Hepatocyte (in vitro differentiated cells): ENCODE results near the gene PACSIN2. TPM values are rescaled to one million over a fixed set of nuclear protein-coding genes. Genes with fewer than 3 reads are reported as not detected.

ENCODE experiments used
- DNase-seq: peaks from one replicate; pipeline ENCODE4 v3.0.0-alpha.2; 2016; ENCODE audit warnings: low spot score
- H2AFZ ChIP-seq: fragments of 200-600 bp; sonication (generic); 2 replicates; pipeline ENCODE4 v1.6.0; 2016; ENCODE audit warnings: antibody characterized with exemption, mild to moderate bottlenecking
- H3K27ac ChIP-seq: fragments of 200-600 bp; sonication (generic); 2 replicates; pipeline ENCODE4 v1.5.1; 2016; ENCODE audit warnings: mild to moderate bottlenecking
- H3K27me3 ChIP-seq: fragments of 200-600 bp; sonication (generic); 2 replicates; pipeline ENCODE4 v1.6.1; 2016
- H3K36me3 ChIP-seq: fragments of 200-600 bp; sonication (generic); replicated peaks from 2 replicates; pipeline ENCODE4 v1.5.1; 2016; ENCODE audit warnings: low read depth; ENCODE audit not compliant: insufficient read depth
- H3K4me1 ChIP-seq: fragments of 200-600 bp; sonication (generic); 2 replicates; pipeline ENCODE4 v1.5.1; 2016; ENCODE audit warnings: mild to moderate bottlenecking, moderate library complexity; ENCODE audit not compliant: insufficient read depth
- H3K4me2 ChIP-seq: fragments of 200-600 bp; sonication (generic); 2 replicates; pipeline ENCODE4 v1.6.0; 2016
- H3K4me3 ChIP-seq: fragments of 200-600 bp; sonication (generic); 2 replicates; pipeline ENCODE4 v1.5.1; 2016; ENCODE audit warnings: mild to moderate bottlenecking
- H3K79me2 ChIP-seq: fragments of 200-600 bp; sonication (generic); 2 replicates; pipeline ENCODE4 v1.6.0; 2017; ENCODE audit warnings: mild to moderate bottlenecking
- H3K9me2 ChIP-seq: fragments of 200-600 bp; sonication (generic); replicated peaks from 2 replicates; pipeline ENCODE4 v1.6.0; 2017; ENCODE audit warnings: mild to moderate bottlenecking; ENCODE audit not compliant: insufficient read depth
- H3K9me3 ChIP-seq: fragments of 200-600 bp; sonication (generic); 2 replicates; pipeline ENCODE4 v1.5.1; 2016; ENCODE audit warnings: low read depth, mild to moderate bottlenecking
- H4K20me1 ChIP-seq: fragments of 200-600 bp; sonication (generic); 2 replicates; pipeline ENCODE4 v1.6.0; 2016; ENCODE audit warnings: mild to moderate bottlenecking; ENCODE audit not compliant: insufficient read depth, poor library complexity, severe bottlenecking
- CTCF ChIP-seq: fragments of 200-600 bp; sonication (generic); IDR thresholded peaks from 2 replicates; pipeline ENCODE4 v1.5.1; 2016; ENCODE audit warnings: antibody characterized with exemption, mild to moderate bottlenecking; ENCODE audit not compliant: poor library complexity
- EZH2 ChIP-seq: fragments of 200-600 bp; sonication (generic); IDR thresholded peaks from 2 replicates; pipeline ENCODE4 v1.6.1; 2016; ENCODE audit warnings: antibody characterized with exemption, mild to moderate bottlenecking, borderline replicate concordance
- EZH2phosphoT487 ChIP-seq: fragments of 200-600 bp; sonication (generic); IDR thresholded peaks from one replicate; pipeline ENCODE4 v1.6.1; 2018; ENCODE audit warnings: antibody characterized with exemption, mild to moderate bottlenecking, low read depth, moderate library complexity; ENCODE audit not compliant: unreplicated experiment, severe bottlenecking
- WGBS: methylation state at CpG from one replicate; pipeline ENCODE4 v1.1.6; 2016; ENCODE audit warnings: low lambda C conversion rate; ENCODE audit errors: missing lambda C conversion rate; 5-methylcytosine and 5-hydroxymethylcytosine counted together
- polyA plus RNA-seq: library from polyadenylated mRNA; unstranded; fragments of >200 nt; fragmentation: Nextera tagmentation; extraction: Ambion mirVana; gene quantifications from 2 replicates; pipeline ENCODE4 v1.2.1, GENCODE V29; 2016
- total RNA-seq: library from RNA; depleted of rRNA; stranded (reverse); fragments of >200 nt; gene quantifications from 2 replicates; pipeline ENCODE4 v1.2.3, GENCODE V29; 2014

PACSIN2 gene
- total and polyA plus RNA-seq, 2 experiments from 2014 or later, result 77.7 to 86.3 TPM

GRCh38 chr22:42994917-42995562 lies 19.9 kb downstream of the PACSIN2 start:
- Histone ChIP-seq H4K20me1 (peaks cover 10% of the 10 kb centered on the region), H3K27me3 (no peaks in the 10 kb centered on the region), H3K36me3 (no peaks in the 10 kb centered on the region), H3K4me1 (peaks cover 59% of the 10 kb centered on the region), H3K4me3 (no peak overlapping the region), H2AFZ (no peak overlapping the region), H3K9me3 (no peaks in the 10 kb centered on the region), H3K9me2 (no peaks in the 10 kb centered on the region), H3K79me2 (peaks cover 89% of the 10 kb centered on the region), H3K4me2 (peak overlapping the region; percentile 69), H3K27ac (peak overlapping the region; percentile 94)
- TF ChIP-seq EZH2phosphoT487, result no peak
- no peak for TF ChIP-seq EZH2
- no peak for TF ChIP-seq CTCF
- peak; percentile 87 for DNase-seq
- 17% methylated on average over 9 of the region's 9 CpGs for WGBS

GRCh38 chr22:42994276-42994916 lies 20.6 kb downstream of the PACSIN2 start:
- Histone ChIP-seq H3K4me1 (peaks cover 59% of the 10 kb centered on the region), H3K27ac (peak overlapping the region; percentile 94), H4K20me1 (peaks cover 8% of the 10 kb centered on the region), H3K27me3 (no peaks in the 10 kb centered on the region), H2AFZ (no peak overlapping the region), H3K4me3 (no peak overlapping the region), H3K9me3 (no peaks in the 10 kb centered on the region), H3K79me2 (peaks cover 89% of the 10 kb centered on the region), H3K9me2 (no peaks in the 10 kb centered on the region), H3K4me2 (peak overlapping the region; percentile 69), H3K36me3 (no peaks in the 10 kb centered on the region)
- WGBS, result 80% methylated on average over 12 of the region's 12 CpGs
- no peak for DNase-seq
- TF ChIP-seq EZH2phosphoT487, result no peak
- no peak for TF ChIP-seq CTCF
- no peak for TF ChIP-seq EZH2

- Histone ChIP-seq H3K4me3 (no peak overlapping the region), H3K4me1 (peaks cover 59% of the 10 kb centered on the region), H3K9me2 (no peaks in the 10 kb centered on the region), H3K9me3 (no peaks in the 10 kb centered on the region), H2AFZ (no peak overlapping the region), H3K79me2 (peaks cover 89% of the 10 kb centered on the region), H3K36me3 (no peaks in the 10 kb centered on the region), H3K4me2 (peak overlapping the region; percentile 69), H3K27ac (peak overlapping the region; percentile 94), H3K27me3 (no peaks in the 10 kb centered on the region), H4K20me1 (peaks cover 7% of the 10 kb centered on the region)
- TF ChIP-seq EZH2, result no peak
- DNase-seq, result no peak
- WGBS, result 61% methylated on average over 12 of the region's 12 CpGs
Observed at GRCh38 chr22:42993651-42994275, 21.2 kb downstream of the PACSIN2 start.

- Histone ChIP-seq H2AFZ (no peak overlapping the region), H3K36me3 (no peaks in the 10 kb centered on the region), H3K4me2 (peak overlapping the region; percentile 69), H3K27me3 (no peaks in the 10 kb centered on the region), H3K79me2 (peaks cover 89% of the 10 kb centered on the region), H3K4me1 (peaks cover 59% of the 10 kb centered on the region), H4K20me1 (peaks cover 9% of the 10 kb centered on the region), H3K9me3 (no peaks in the 10 kb centered on the region), H3K9me2 (no peaks in the 10 kb centered on the region), H3K4me3 (no peak overlapping the region), H3K27ac (peak overlapping the region; percentile 94)
- no peak for DNase-seq
- no peak for TF ChIP-seq EZH2phosphoT487
- TF ChIP-seq EZH2, result no peak
- TF ChIP-seq CTCF, result no peak
- 84% methylated on average over 9 of the region's 9 CpGs for WGBS
Observed at GRCh38 chr22:42992886-42993479, 22.0 kb downstream of the PACSIN2 start.
